Myocyte (in vitro differentiated cells): ENCODE data around the gene REELD1. TPM values are rescaled to one million over a fixed set of nuclear protein-coding genes. Genes with fewer than 3 reads are reported as not detected.

ENCODE experiments used
- DNase-seq: peaks from one replicate; pipeline ENCODE4 v3.0.0-alpha.2; 2012; ENCODE audit warnings: low read depth
- total RNA-seq: library from RNA; depleted of rRNA; stranded (reverse); fragments of >200 nt; gene quantifications from 2 replicates; pipeline ENCODE4 v1.2.3, GENCODE V29; 2014

REELD1 gene
- total RNA-seq, 1 donor from 2014 or later: not detected

DNA sequence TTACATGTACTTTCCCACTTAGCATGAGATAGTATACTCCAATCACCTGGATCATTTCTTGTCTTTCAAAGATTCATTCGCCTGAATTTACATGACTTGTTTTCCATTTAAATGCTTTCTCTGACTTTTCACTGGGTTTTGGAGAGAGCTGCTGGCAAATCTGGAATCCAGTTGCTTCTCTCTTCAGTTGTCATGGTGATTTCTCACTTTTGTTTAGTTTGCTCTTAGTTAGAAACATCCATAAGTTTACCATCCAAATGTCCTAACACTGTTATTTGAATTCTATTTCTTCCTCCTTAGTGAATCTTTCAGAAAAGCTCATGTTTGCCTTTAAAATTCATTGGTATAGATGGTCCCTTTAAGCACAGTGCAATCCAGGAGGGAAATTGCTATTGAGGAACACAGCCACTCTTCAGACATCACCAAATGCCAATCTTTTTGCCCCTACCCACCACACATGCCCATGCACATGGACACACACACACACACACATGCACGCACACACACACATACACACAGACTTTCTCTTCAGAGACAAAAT, 51.7 kb downstream of the REELD1 start:
- no peak for DNase-seq

- DNase-seq: no peak
These were observed 53.5 kb downstream of the REELD1 start for GRCh38 chr4:146267826-146268225.

DNA sequence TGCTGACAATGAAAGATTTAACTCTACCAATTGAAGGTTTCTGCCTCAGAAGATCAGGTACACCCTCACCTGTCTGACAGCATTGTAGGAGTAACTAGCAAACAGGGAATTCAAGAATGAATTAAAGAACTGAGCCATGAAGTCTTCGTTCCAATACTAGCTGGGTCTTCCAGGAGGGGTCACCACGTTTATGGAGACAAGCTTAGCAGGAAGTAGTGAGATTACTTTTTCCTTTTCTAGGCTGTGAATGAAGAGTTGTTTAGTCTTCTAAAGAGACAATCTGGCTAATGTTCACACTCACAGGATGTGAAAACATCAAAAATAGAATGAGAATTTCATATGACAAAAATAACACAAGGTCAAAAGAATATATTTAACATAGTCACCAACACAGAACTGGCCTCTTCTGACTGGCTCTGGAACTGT, 54.9 kb downstream of the REELD1 start:
- no peak for DNase-seq

DNA sequence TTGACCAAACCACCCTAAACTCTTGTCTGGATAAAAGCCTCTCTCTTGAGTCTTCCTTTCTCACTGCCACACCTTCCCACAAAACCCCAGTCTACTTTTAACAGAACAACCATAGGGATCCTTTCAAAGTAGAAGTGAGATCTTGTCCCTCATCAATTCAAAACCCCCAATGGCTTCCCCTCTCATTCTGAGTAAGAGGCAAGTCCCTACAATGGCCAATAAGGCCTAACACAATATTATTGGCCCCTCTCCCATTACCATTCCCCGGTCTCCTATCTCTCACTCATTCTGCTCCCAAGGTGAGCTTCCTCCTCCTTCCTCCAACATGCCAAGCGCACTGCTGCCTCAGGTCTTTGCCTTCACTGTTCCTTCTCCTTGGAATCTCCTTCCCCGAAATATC, 57.1 kb downstream of the REELD1 start:
- DNase-seq: no peak

- DNase-seq: no peak
These were observed 59.0 kb downstream of the REELD1 start for GRCh38 chr4:146273204-146273901.

- no peak for DNase-seq
These were observed 60.4 kb downstream of the REELD1 start for GRCh38 chr4:146274774-146275173.

- no peak for DNase-seq
These were observed 61.0 kb downstream of the REELD1 start for GRCh38 chr4:146275370-146275769.

GRCh38 chr4:146278986-146279385, 64.6 kb downstream of the REELD1 start:
- DNase-seq: no peak

Other genes starting within 250 kb of the REELD1 start
- gene LSM6, start 38.8 kb upstream of the REELD1 start, total RNA-seq: 21.0 and 29.3 TPM in 2 replicates